ENCODE measurements around the gene EXD3.

EXD3 gene

GRCh38 chr9:137423514-137424291 is 741 bp upstream of the EXD3 start:
- no peak overlapping the region for H3K4me3 ChIP-seq (IDR thresholded peaks at IDR 0.05; ENCODE audit: insufficient read depth, low read depth, low read length)
- H3K9ac ChIP-seq = peak overlapping the region; percentile 50; the same call in 1 of the 2 replicates
- H3K79me2 ChIP-seq (ENCODE audit: insufficient read depth, low read depth) = no peaks in the 10 kb centered on the region; the same call in 1 of the 2 replicates
- H3K4me2 ChIP-seq = peak overlapping the region; percentile 84
- no peak overlapping the region for H3K27ac ChIP-seq
- TF ChIP-seq CTCF (conservative IDR thresholded peaks at IDR 0.05; ENCODE audit: low read depth, low read length) = peak; percentile 18; the same call in 1 of the 2 replicates
- no peaks in the 10 kb centered on the region for H3K36me3 ChIP-seq (ENCODE audit: insufficient read depth)
- peak overlapping the region; percentile 81 for H2AFZ ChIP-seq (ENCODE audit: low read depth)
- H3K27me3 ChIP-seq (ENCODE audit: insufficient read depth, low read depth) = peaks cover 23% of the 10 kb centered on the region
- H4K20me1 ChIP-seq (ENCODE audit: insufficient read depth) = no peaks in the 10 kb centered on the region
- peaks cover 16% of the 10 kb centered on the region for H3K4me1 ChIP-seq (ENCODE audit: low read depth, poor library complexity, severe bottlenecking)

- no peak for TF ChIP-seq CTCF (conservative IDR thresholded peaks at IDR 0.05; ENCODE audit: low read depth, low read length)
- no peaks in the 10 kb centered on the region for H3K36me3 ChIP-seq (ENCODE audit: insufficient read depth)
- peaks cover 16% of the 10 kb centered on the region for H3K4me1 ChIP-seq (ENCODE audit: low read depth, poor library complexity, severe bottlenecking)
- peak overlapping the region; percentile 69 for H2AFZ ChIP-seq (ENCODE audit: low read depth)
- peaks cover 16% of the 10 kb centered on the region for H3K27me3 ChIP-seq (ENCODE audit: insufficient read depth, low read depth)
- H3K4me2 ChIP-seq = peak overlapping the region; percentile 85
- H3K27ac ChIP-seq = peak overlapping the region; percentile 5; the same call in 1 of the 2 replicates
- H4K20me1 ChIP-seq (ENCODE audit: insufficient read depth) = no peaks in the 10 kb centered on the region
- H3K9ac ChIP-seq = peak overlapping the region; percentile 56
- no peaks in the 10 kb centered on the region; the same call in 1 of the 2 replicates for H3K79me2 ChIP-seq (ENCODE audit: insufficient read depth, low read depth)
- no peak overlapping the region for H3K4me3 ChIP-seq (IDR thresholded peaks at IDR 0.05; ENCODE audit: insufficient read depth, low read depth, low read length)
Observed at GRCh38 chr9:137421838-137422603, 941 bp downstream of the EXD3 start.

GRCh38 chr9:137417161-137418021 is 5.6 kb downstream of the EXD3 start:
- Histone ChIP-seq H3K4me2 (no peak overlapping the region), H3K27me3 (ENCODE audit: insufficient read depth, low read depth) (no peaks in the 10 kb centered on the region), H4K20me1 (ENCODE audit: insufficient read depth) (no peaks in the 10 kb centered on the region), H3K27ac (no peak overlapping the region), H3K79me2 (ENCODE audit: insufficient read depth, low read depth) (no peaks in the 10 kb centered on the region; the same call in 1 of the 2 replicates), H3K4me3 (IDR thresholded peaks at IDR 0.05; ENCODE audit: insufficient read depth, low read depth, low read length) (no peak overlapping the region), H2AFZ (ENCODE audit: low read depth) (no peak overlapping the region), H3K36me3 (ENCODE audit: insufficient read depth) (no peaks in the 10 kb centered on the region), H3K4me1 (ENCODE audit: low read depth, poor library complexity, severe bottlenecking) (peaks cover 3% of the 10 kb centered on the region), H3K9ac (no peak overlapping the region)
- no peak for TF ChIP-seq CTCF (conservative IDR thresholded peaks at IDR 0.05; ENCODE audit: low read depth, low read length)

GRCh38 chr9:137416563-137417151 is 6.3 kb downstream of the EXD3 start:
- H3K4me2 ChIP-seq = no peak overlapping the region
- no peaks in the 10 kb centered on the region; the same call in 1 of the 2 replicates for H3K79me2 ChIP-seq (ENCODE audit: insufficient read depth, low read depth)
- peaks cover 9% of the 10 kb centered on the region for H3K4me1 ChIP-seq (ENCODE audit: low read depth, poor library complexity, severe bottlenecking)

More at GRCh38 chr9:137416563-137417151, 6.3 kb downstream of the EXD3 start:
- H3K27me3 ChIP-seq (ENCODE audit: insufficient read depth, low read depth) = no peaks in the 10 kb centered on the region
- no peak overlapping the region for H3K9ac ChIP-seq
- H3K4me3 ChIP-seq (IDR thresholded peaks at IDR 0.05; ENCODE audit: insufficient read depth, low read depth, low read length) = no peak overlapping the region
- TF ChIP-seq CTCF (conservative IDR thresholded peaks at IDR 0.05; ENCODE audit: low read depth, low read length) = no peak
- H3K27ac ChIP-seq = no peak overlapping the region
- no peaks in the 10 kb centered on the region for H3K36me3 ChIP-seq (ENCODE audit: insufficient read depth)
- no peaks in the 10 kb centered on the region for H4K20me1 ChIP-seq (ENCODE audit: insufficient read depth)
- H2AFZ ChIP-seq (ENCODE audit: low read depth) = no peak overlapping the region
